ENCODE data around the gene ZNF280B.

Gene ZNF280B, protein sequence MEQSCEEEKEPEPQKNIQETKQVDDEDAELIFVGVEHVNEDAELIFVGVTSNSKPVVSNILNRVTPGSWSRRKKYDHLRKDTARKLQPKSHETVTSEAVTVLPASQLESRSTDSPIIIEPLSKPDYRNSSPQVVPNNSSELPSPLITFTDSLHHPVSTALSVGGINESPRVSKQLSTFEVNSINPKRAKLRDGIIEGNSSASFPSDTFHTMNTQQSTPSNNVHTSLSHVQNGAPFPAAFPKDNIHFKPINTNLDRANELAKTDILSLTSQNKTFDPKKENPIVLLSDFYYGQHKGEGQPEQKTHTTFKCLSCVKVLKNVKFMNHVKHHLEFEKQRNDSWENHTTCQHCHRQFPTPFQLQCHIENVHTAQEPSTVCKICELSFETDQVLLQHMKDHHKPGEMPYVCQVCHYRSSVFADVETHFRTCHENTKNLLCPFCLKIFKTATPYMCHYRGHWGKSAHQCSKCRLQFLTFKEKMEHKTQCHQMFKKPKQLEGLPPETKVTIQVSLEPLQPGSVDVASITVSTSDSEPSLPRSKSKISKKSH

DNA sequence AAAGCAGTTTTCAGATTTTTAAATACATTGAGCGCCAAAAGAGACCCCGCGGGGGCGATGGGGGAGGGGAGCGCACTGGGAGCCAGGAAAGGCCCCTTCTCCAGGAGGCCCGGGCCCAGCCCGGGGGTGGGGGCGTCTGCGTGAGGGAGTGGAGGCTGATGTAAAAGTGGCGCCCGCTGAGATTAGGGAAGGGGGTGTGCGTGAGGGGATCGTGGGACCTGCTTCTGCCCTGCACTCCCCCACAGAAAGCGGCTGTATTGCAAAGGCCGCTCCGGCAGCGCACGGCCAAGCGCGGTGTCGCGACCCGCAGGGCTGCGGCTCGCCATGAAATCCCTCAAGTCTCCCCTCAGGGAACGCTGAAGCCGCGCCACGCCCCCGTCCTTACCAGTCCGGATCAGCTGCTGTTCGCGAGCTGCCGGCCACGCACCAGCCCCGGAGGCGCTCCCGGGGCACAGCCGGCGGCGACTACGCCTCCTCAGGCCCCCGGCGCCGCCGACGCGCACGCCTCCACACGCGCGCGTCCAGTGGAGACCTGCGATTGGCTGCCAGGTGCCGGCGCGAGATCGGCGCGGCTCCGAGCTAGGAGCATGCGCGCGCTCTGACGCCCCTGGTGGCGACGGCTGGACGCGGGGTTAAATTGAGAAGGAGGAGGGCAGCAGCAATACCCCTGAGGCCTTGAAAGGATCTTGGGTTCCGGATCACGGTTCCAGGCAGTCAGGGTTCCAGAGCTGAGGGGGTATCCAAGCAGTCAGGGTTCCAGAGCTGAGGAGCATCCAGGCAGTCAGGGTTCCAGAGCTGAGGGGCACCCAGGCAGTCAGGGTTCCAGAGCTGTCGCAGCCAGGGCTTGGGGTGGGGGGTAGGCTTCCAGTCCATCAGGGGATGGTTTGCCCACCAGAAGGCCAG, at the start of gene ZNF280B:
ZNF280B (minus strand) TSS at position 469 of the 903 bp plus-strand sequence. CDS start 19,344 bp downstream, outside the sequence.
- TF ChIP-seq, protein P1, sequence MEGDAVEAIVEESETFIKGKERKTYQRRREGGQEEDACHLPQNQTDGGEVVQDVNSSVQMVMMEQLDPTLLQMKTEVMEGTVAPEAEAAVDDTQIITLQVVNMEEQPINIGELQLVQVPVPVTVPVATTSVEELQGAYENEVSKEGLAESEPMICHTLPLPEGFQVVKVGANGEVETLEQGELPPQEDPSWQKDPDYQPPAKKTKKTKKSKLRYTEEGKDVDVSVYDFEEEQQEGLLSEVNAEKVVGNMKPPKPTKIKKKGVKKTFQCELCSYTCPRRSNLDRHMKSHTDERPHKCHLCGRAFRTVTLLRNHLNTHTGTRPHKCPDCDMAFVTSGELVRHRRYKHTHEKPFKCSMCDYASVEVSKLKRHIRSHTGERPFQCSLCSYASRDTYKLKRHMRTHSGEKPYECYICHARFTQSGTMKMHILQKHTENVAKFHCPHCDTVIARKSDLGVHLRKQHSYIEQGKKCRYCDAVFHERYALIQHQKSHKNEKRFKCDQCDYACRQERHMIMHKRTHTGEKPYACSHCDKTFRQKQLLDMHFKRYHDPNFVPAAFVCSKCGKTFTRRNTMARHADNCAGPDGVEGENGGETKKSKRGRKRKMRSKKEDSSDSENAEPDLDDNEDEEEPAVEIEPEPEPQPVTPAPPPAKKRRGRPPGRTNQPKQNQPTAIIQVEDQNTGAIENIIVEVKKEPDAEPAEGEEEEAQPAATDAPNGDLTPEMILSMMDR (IDR thresholded peaks at IDR 0.05; ENCODE audit: borderline replicate concordance, control extremely low read depth, extremely low read depth, insufficient read depth, missing control alignments), result peak; percentile 89
- DNase-seq (ENCODE audit: low spot score), result peak; percentile 91
- in situ Hi-C loops (cut with MboI; ENCODE audit: low sequenced_read_pairs, unreplicated experiment), result no loop called here

DNA sequence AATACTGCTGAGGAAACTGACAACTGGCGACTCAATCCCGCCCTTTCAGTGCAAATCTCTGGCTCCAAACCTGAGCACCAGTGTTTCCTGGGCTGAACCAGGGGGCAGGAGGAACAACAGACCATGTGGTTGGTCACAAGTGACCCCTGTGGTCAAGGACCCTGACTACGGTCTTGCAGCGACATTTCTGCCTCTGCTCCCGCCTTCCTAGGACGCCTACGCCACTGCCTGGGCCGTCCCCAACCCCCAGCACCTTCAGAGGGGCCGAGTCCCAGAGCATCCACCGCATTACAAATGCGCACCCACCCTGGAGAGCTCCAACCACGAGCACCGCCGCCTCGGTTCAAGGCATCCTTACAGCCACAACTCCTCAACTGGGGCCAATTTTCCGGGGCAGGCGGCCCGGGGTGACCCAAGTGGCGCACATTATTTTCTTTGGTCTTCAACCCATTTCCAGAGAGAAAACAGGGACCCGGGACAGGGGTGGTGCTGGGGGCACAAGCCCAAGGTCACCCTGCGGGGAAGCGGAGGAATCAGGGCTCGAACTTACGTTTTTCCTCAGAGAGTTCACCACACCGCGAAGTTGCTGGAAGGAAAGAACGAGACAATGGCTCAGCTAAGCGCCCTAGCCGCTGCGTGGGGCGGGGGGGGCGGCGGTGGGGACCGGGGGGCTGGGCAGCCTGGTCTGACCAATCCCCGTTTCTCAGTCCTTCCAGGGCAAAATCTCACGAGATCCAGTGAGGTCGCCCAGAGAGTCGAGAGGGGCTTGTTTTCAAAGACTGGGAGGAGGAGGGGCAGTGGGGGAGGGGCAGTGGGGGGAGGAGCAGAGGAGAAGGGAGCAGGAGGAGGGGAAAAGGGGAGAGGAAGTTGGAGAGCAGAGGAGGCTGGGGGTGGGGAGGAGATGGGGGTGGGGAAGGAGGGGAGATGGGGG, 48.7 kb upstream of the ZNF280B start:
- TF ChIP-seq, protein P1 (IDR thresholded peaks at IDR 0.05; ENCODE audit: borderline replicate concordance, control extremely low read depth, extremely low read depth, insufficient read depth, missing control alignments), result no peak
- in situ Hi-C loops (cut with MboI; ENCODE audit: low sequenced_read_pairs, unreplicated experiment), result no loop called here
- no peak for DNase-seq (ENCODE audit: low spot score)

DNA sequence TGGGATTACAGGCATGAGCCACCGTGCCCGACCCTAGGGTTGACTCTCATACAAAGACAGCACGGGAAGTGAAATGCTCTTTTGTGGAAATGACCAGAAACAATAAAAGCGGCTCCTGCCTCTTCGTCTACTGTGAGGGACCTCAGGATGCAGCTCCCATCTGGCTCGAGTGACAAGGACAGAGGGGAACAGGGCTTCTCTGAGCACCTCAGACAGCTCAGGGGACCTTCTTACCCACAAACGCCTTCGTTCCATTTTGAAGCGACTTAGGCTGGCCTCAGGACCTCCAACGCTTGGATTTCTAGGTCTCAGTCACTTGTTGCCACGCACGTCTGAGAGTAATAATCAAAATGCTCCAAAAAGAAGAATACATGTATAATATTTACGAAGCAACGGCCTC, 48.0 kb upstream of the ZNF280B start:
- in situ Hi-C loops (cut with MboI; ENCODE audit: low sequenced_read_pairs, unreplicated experiment), result no loop called here
- TF ChIP-seq, protein P1 (IDR thresholded peaks at IDR 0.05; ENCODE audit: borderline replicate concordance, control extremely low read depth, extremely low read depth, insufficient read depth, missing control alignments), result no peak
- no peak for DNase-seq (ENCODE audit: low spot score)

DNA sequence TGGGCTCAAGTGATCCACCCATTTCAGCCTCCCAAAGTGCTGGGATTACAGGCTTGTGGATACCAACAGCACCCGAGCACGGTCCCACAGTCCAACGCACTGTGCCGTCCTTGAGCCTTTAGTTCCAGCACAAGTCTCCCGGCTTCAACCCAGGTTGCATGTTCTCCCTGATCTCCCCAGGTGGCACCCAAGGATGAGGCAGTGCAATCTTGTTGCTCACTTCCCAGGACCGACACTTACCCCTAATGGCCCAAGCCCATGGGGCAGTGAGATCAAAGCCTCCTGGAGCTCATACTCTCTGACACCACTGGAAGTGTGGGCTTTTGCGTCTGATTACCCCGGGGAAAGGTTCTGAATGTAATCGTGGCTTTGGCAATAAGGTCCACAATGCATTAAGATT, 47.1 kb upstream of the ZNF280B start:
- TF ChIP-seq, protein P1 (IDR thresholded peaks at IDR 0.05; ENCODE audit: borderline replicate concordance, control extremely low read depth, extremely low read depth, insufficient read depth, missing control alignments), result no peak
- in situ Hi-C loops (cut with MboI; ENCODE audit: low sequenced_read_pairs, unreplicated experiment), result no loop called here
- no peak for DNase-seq (ENCODE audit: low spot score)

DNA sequence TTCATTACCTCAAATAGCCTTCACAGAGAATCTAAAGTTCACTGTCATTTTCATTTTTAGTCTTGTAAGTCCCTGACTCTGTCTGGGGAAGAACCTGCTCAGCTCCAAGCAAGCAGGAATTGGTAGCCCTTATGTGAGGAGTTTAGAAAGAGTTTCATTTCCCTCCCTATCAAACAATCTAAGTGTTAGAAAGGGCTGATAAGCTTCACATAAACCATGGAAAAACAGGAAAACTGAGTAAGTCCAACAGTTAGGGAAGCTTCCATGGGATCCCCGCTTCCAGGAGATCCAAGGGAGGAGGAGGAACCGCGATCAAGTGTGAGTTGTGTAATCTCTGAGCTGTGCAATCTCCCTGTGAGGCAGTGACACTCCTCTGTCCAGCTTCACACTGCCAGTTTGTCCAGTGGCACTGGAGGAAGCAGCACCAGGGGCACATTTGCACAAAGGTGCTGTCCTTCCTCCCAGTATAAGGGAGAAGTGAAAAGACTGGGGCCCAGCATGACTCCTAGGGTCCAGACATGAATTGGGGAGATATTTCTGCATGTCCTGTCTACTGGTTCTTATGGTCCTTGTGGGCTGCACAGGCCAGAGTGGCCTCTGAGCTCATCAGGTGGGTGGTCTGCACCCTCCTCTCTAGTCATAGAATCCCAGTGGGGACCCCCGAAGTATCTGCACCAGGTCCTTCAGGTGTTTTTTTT, 46.2 kb upstream of the ZNF280B start:
- DNase-seq (ENCODE audit: low spot score), result peak; percentile 57
- TF ChIP-seq, protein P1 (IDR thresholded peaks at IDR 0.05; ENCODE audit: borderline replicate concordance, control extremely low read depth, extremely low read depth, insufficient read depth, missing control alignments), result no peak
- in situ Hi-C loops (cut with MboI; ENCODE audit: low sequenced_read_pairs, unreplicated experiment), result no loop called here

Measured in GM13976 (cell line).